Breast epithelium (tissue), 3 donors: ENCODE data around the gene ADAD2.

Source experiments
- CTCF ChIP-seq, 3 donors: fragments of 450-650 bp; IDR thresholded peaks; one replicate each; pipeline ENCODE4 v1.5.1; 2016 to 2017; ENCODE audit warnings: antibody characterized with exemption in 3 of 3, mild to moderate bottlenecking in 3 of 3, moderate library complexity in 3 of 3
- POLR2AphosphoS5 ChIP-seq, 3 donors: sonication (generic); formaldehyde crosslinking; IDR thresholded peaks; one replicate each; pipeline ENCODE4 v1.6.1; 2017; ENCODE audit warnings: antibody characterized with exemption in 3 of 3

GRCh38 chr16:84197466-84198128, 6.6 kb downstream of the ADAD2 start:
- no peak for TF ChIP-seq CTCF (IDR thresholded peaks at IDR 0.05)
- TF ChIP-seq POLR2AphosphoS5 (IDR thresholded peaks at IDR 0.05), result no peak
